B cell (primary cell): ENCODE measurements around the gene FBXW5. TPM values are rescaled to one million over a fixed set of nuclear protein-coding genes. Genes with fewer than 3 reads are reported as not detected.

Experiments
- ATAC-seq: fragments of 200-7000 bp; cut with Tn5 transposase; one replicate; pipeline ENCODE4 v1.10.0; 2021; ENCODE audit warnings: low read depth, mild to moderate bottlenecking, moderate number of reproducible peaks, moderate library complexity
- CTCF ChIA-PET: fragments of 350-600 bp; sonication (Branson Sonifier 250); formaldehyde crosslinking; loops from one replicate; lab custom pipeline; 2021; ENCODE audit warnings: antibody characterized with exemption, inconsistent platforms; lab: Charles Lee
- POLR2A ChIA-PET: fragments of 350-600 bp; sonication (Branson Sonifier 250); formaldehyde crosslinking; loops from one replicate; lab custom pipeline; 2021; ENCODE audit warnings: antibody characterized with exemption; lab: Charles Lee
- DNase-seq: peaks from one replicate; pipeline ENCODE4 v3.0.0; 2013
- H2AFZ ChIP-seq: 2 replicates; pipeline ENCODE4 v1.6.1; 2012; ENCODE audit warnings: mild to moderate bottlenecking, low read depth, low read length; ENCODE audit not compliant: insufficient read depth, poor library complexity, severe bottlenecking
- H3K27ac ChIP-seq, 2 donors: 1 replicate in 1 of 2; 2 replicates in 1 of 2; pipeline ENCODE4 v1.5.1; 2012 to 2013; ENCODE audit warnings: low read length in 2 of 2, mild to moderate bottlenecking in 2 of 2, moderate library complexity in 1 of 2
- H3K27me3 ChIP-seq, 4 experiments: fragments of 200-600 bp in 1 of 4; sonication (generic) in 1 of 4; replicated peaks in 1 of 4; 1 replicate in 2 of 4; 2 replicates in 2 of 4; pipeline versions ENCODE4 v1.6.1 to v1.7.0; 2013 to 2016; ENCODE audit warnings: low read length in 3 of 4, mild to moderate bottlenecking in 2 of 4, mixed read lengths in 1 of 4, moderate library complexity in 1 of 4; ENCODE audit not compliant: insufficient read depth in 4 of 4, control insufficient read depth in 3 of 4; ENCODE audit errors: control extremely low read depth in 1 of 4
- H3K36me3 ChIP-seq, 2 experiments: replicated peaks in 1 of 2; 1 replicate in 1 of 2; 2 replicates in 1 of 2; pipeline versions ENCODE4 v1.6.1 to v1.7.1; 2013; ENCODE audit warnings: low read length in 1 of 2; ENCODE audit not compliant: insufficient read depth in 2 of 2, control insufficient read depth in 1 of 2; ENCODE audit errors: control extremely low read depth in 1 of 2, extremely low read depth in 1 of 2
- H3K4me1 ChIP-seq, 2 donors: fragments of 200-600 bp in 1 of 2; sonication (generic) in 1 of 2; 1 replicate in 1 of 2; 2 replicates in 1 of 2; pipeline versions ENCODE4 v1.5.1 to v1.6.1; 2013 to 2017; ENCODE audit warnings: low read length in 2 of 2; ENCODE audit not compliant: control insufficient read depth in 2 of 2, insufficient read depth in 2 of 2
- H3K4me2 ChIP-seq: replicated peaks from 2 replicates; pipeline ENCODE3; 2012; ENCODE audit warnings: mild to moderate bottlenecking, low read depth, low read length; ENCODE audit not compliant: poor library complexity, severe bottlenecking
- H3K4me3 ChIP-seq, 5 experiments: fragments of 200-600 bp in 1 of 5; sonication (generic) in 1 of 5; 1 replicate in 3 of 5; 2 replicates in 2 of 5; pipeline versions ENCODE4 v1.5.1 to v1.7.0; 2011 to 2016; ENCODE audit warnings: low read length in 4 of 5, mild to moderate bottlenecking in 4 of 5, low read depth in 2 of 5, control low read depth in 1 of 5, moderate library complexity in 1 of 5; ENCODE audit not compliant: insufficient read depth in 1 of 5; ENCODE audit errors: control extremely low read depth in 1 of 5, extremely low read depth in 1 of 5
- H3K79me2 ChIP-seq: fragments of 200-600 bp; sonication (generic); one replicate; pipeline ENCODE4 v1.6.0; 2016; ENCODE audit warnings: low read length; ENCODE audit not compliant: control insufficient read depth, insufficient read depth
- H3K9ac ChIP-seq: fragments of 200-600 bp; sonication (generic); 2 replicates; pipeline ENCODE4 v1.6.1; 2017; ENCODE audit warnings: mild to moderate bottlenecking, low read length, moderate library complexity
- H3K9me3 ChIP-seq, 3 donors: one replicate each; pipeline versions ENCODE4 v1.6.1 to v1.7.1; 2013; ENCODE audit warnings: low read length in 2 of 3; ENCODE audit not compliant: control insufficient read depth in 2 of 3, insufficient read depth in 1 of 3; ENCODE audit errors: control extremely low read depth in 1 of 3
- H4K20me1 ChIP-seq: 2 replicates; pipeline ENCODE4 v1.6.0; 2012; ENCODE audit warnings: mild to moderate bottlenecking, low read length; ENCODE audit not compliant: insufficient read depth, control insufficient read depth, poor library complexity, severe bottlenecking
- H3K27ac Mint-ChIP-seq: one replicate; pipeline ENCODE4 v1.8.0; 2021; ENCODE audit warnings: mixed read lengths
- H3K27me3 Mint-ChIP-seq: one replicate; pipeline ENCODE4 v1.8.0; 2021; ENCODE audit warnings: mixed read lengths
- H3K4me1 Mint-ChIP-seq: one replicate; pipeline ENCODE4 v1.8.0; 2021; ENCODE audit warnings: mixed read lengths
- H3K4me3 Mint-ChIP-seq: one replicate; pipeline ENCODE4 v1.8.0; 2021; ENCODE audit warnings: mixed read lengths
- H3K9me3 Mint-ChIP-seq: one replicate; pipeline ENCODE4 v1.8.0; 2022; ENCODE audit warnings: mixed read lengths; ENCODE audit not compliant: insufficient read depth
- EZH2 ChIP-seq: IDR thresholded peaks from 2 replicates; pipeline ENCODE4 v1.6.1; 2012; ENCODE audit warnings: borderline replicate concordance, low read depth, mild to moderate bottlenecking, moderate library complexity, low read length; ENCODE audit not compliant: insufficient read depth, poor library complexity, severe bottlenecking
- WGBS: methylation state at CpG from one replicate; pipeline ENCODE4 v1.1.5; 2013; ENCODE audit warnings: missing lambda C conversion rate; ENCODE audit not compliant: insufficient coverage; 5-methylcytosine and 5-hydroxymethylcytosine counted together
- intact Hi-C: fragments of 100-400 bp; cut with micrococcal nuclease; formaldehyde crosslinking; loops from one replicate; pipeline ENCODE4 v1.10.0; 2022
- polyA plus RNA-seq: library from polyadenylated mRNA; depleted of rRNA; stranded (reverse); fragments of >200 nt; gene quantifications from 2 replicates; pipeline ENCODE4 v1.2.3, GENCODE V29; 2012
- total RNA-seq, 2 donors: library from RNA; stranded (reverse); fragments of 120-200 nt in 1 of 2; gene quantifications; 1 replicate in 1 of 2; 2 replicates in 1 of 2; pipeline versions ENCODE4 v1.2.3 to v1.2.4, GENCODE V29; 2013 to 2022
- TF ChIP-seq, protein P1 (sequence below): fragments of 200-600 bp; IDR thresholded peaks from one replicate; pipeline ENCODE4 v1.8.0; 2022; ENCODE audit warnings: antibody characterized with exemption, mild to moderate bottlenecking

The FBXW5 gene
- total and polyA plus RNA-seq, 2 donors (not counting 1 experiment from before 2014, with no cell fraction given): 99.6 to 195 TPM

GRCh38 chr9:136956604-136957003 is 12.1 kb upstream of the FBXW5 start:
- Histone ChIP-seq H3K79me2 (no peaks in the 10 kb centered on the region), H3K9me3 (peaks cover 0 to 2% (median 0%) of the 10 kb centered on the region in 3 donors), H3K27ac (no peak overlapping the region), H3K9ac (no peak overlapping the region), H2AFZ (no peak overlapping the region), H3K4me3 (no peak overlapping the region), H3K36me3 (no peaks in the 10 kb centered on the region), H3K4me2 (no peak overlapping the region), H3K4me1 (no peaks in the 10 kb centered on the region), H3K27me3 (peaks cover 0 to 6% (median under 1%) of the 10 kb centered on the region in 4 experiments), H4K20me1 (no peaks in the 10 kb centered on the region)
- TF ChIP-seq, protein P1, sequence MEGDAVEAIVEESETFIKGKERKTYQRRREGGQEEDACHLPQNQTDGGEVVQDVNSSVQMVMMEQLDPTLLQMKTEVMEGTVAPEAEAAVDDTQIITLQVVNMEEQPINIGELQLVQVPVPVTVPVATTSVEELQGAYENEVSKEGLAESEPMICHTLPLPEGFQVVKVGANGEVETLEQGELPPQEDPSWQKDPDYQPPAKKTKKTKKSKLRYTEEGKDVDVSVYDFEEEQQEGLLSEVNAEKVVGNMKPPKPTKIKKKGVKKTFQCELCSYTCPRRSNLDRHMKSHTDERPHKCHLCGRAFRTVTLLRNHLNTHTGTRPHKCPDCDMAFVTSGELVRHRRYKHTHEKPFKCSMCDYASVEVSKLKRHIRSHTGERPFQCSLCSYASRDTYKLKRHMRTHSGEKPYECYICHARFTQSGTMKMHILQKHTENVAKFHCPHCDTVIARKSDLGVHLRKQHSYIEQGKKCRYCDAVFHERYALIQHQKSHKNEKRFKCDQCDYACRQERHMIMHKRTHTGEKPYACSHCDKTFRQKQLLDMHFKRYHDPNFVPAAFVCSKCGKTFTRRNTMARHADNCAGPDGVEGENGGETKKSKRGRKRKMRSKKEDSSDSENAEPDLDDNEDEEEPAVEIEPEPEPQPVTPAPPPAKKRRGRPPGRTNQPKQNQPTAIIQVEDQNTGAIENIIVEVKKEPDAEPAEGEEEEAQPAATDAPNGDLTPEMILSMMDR: no peak
- TF ChIP-seq EZH2: no peak
- H3K4me1 Mint-ChIP-seq: no peaks in the 10 kb centered on the region
- no peaks in the 10 kb centered on the region for H3K9me3 Mint-ChIP-seq
- intact Hi-C loops: no loop called here
- H3K4me3 Mint-ChIP-seq: no peak overlapping the region
- POLR2A ChIA-PET: no interaction called here
- 88% methylated on average over 3 of the region's 4 CpGs for WGBS
- H3K27me3 Mint-ChIP-seq: no peaks in the 10 kb centered on the region
- H3K27ac Mint-ChIP-seq: no peak overlapping the region
- no peak for ATAC-seq
- no peak for DNase-seq
- CTCF ChIA-PET: no interaction called here

DNA sequence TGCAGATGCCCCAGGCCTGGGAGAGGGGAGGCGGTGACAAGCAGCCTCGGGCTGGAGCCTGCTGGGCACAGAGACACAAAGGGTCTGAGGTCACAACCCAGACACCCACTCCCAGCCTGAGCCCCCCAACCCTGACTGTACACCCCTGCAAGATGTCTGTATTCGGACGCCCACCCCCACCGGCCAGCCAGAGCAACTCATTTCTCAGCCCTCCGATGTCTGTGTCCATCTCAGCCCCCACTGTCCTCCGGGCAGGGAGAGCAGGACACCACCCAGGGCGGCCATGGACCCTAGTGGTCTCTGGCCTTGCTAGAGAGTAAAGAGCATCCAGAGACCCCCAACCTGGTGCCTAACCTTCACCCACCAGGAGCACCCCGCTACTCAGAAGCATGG is 11.4 kb upstream of the FBXW5 start:
- Histone ChIP-seq H3K9me3 (peaks cover 0 to 2% (median 0%) of the 10 kb centered on the region in 3 donors), H2AFZ (no peak overlapping the region), H3K79me2 (no peaks in the 10 kb centered on the region), H3K4me1 (no peaks in the 10 kb centered on the region), H3K4me2 (no peak overlapping the region), H3K27me3 (peaks cover 0 to 6% (median under 1%) of the 10 kb centered on the region in 4 experiments), H3K36me3 (no peaks in the 10 kb centered on the region), H4K20me1 (no peaks in the 10 kb centered on the region), H3K9ac (no peak overlapping the region), H3K4me3 (no peak overlapping the region), H3K27ac (no peak overlapping the region)
- Mint-ChIP-seq H3K4me1 (no peaks in the 10 kb centered on the region), H3K27ac (no peak overlapping the region), H3K27me3 (no peaks in the 10 kb centered on the region), H3K9me3 (no peaks in the 10 kb centered on the region), H3K4me3 (no peak overlapping the region)
- DNase-seq (no peak), ATAC-seq (no peak)
- no peak for TF ChIP-seq EZH2
- TF ChIP-seq, protein P1: no peak
- CTCF ChIA-PET: no interaction called here
- 91% methylated on average over 9 of the region's 9 CpGs for WGBS
- intact Hi-C loops: no loop called here
- POLR2A ChIA-PET: no interaction called here
